BLaER1 (cell line): ENCODE measurements around the gene OBP2B.
"Not testable (repeated sequence)": the region's sequence is repeated elsewhere in the genome, so short reads cannot be mapped to it uniquely, and the experiment has no call there.

Source experiments
- H3K27ac ChIP-seq: shearing (Covaris generic); formaldehyde crosslinking; 2 replicates; pipeline ENCODE4 v1.8.1; 2022
- H3K27me3 ChIP-seq: shearing (Covaris generic); formaldehyde crosslinking; 2 replicates; pipeline ENCODE4 v1.8.1; 2022
- H3K36me3 ChIP-seq: shearing (Covaris generic); formaldehyde crosslinking; 2 replicates; pipeline ENCODE4 v1.8.1; 2022
- H3K4me1 ChIP-seq: shearing (Covaris generic); formaldehyde crosslinking; 2 replicates; pipeline ENCODE4 v1.8.1; 2022
- H3K4me2 ChIP-seq: shearing (Covaris generic); formaldehyde crosslinking; 2 replicates; pipeline ENCODE4 v1.8.1; 2022
- H3K4me3 ChIP-seq: shearing (Covaris generic); formaldehyde crosslinking; 2 replicates; pipeline ENCODE4 v1.8.1; 2022
- H3K9ac ChIP-seq: shearing (Covaris generic); formaldehyde crosslinking; 2 replicates; pipeline ENCODE4 v1.8.1; 2022
- H3K9me3 ChIP-seq: shearing (Covaris generic); formaldehyde crosslinking; 2 replicates; pipeline ENCODE4 v1.8.1; 2022
- H4K20me1 ChIP-seq: shearing (Covaris generic); formaldehyde crosslinking; 2 replicates; pipeline ENCODE4 v1.8.1; 2022
- Cebpa-rat ChIP-seq: shearing (Covaris generic); IDR thresholded peaks from 2 replicates; pipeline ENCODE4 v1.8.1; 2022

Gene OBP2B

GRCh38 chr9:133207021-133207531, 2.0 kb downstream of the OBP2B start:
- Histone ChIP-seq H3K27me3 (no peaks in the 10 kb centered on the region), H4K20me1 (no peaks in the 10 kb centered on the region), H3K4me2 (no peak overlapping the region), H3K9ac (no peak overlapping the region), H3K36me3 (no peaks in the 10 kb centered on the region), H3K4me1 (no peaks in the 10 kb centered on the region), H3K4me3 (no peak overlapping the region), H3K9me3 (peaks cover 11% of the 10 kb centered on the region; the same call in 1 of the 2 replicates), H3K27ac (no peak overlapping the region)
- TF ChIP-seq Cebpa-rat, result no peak

DNA sequence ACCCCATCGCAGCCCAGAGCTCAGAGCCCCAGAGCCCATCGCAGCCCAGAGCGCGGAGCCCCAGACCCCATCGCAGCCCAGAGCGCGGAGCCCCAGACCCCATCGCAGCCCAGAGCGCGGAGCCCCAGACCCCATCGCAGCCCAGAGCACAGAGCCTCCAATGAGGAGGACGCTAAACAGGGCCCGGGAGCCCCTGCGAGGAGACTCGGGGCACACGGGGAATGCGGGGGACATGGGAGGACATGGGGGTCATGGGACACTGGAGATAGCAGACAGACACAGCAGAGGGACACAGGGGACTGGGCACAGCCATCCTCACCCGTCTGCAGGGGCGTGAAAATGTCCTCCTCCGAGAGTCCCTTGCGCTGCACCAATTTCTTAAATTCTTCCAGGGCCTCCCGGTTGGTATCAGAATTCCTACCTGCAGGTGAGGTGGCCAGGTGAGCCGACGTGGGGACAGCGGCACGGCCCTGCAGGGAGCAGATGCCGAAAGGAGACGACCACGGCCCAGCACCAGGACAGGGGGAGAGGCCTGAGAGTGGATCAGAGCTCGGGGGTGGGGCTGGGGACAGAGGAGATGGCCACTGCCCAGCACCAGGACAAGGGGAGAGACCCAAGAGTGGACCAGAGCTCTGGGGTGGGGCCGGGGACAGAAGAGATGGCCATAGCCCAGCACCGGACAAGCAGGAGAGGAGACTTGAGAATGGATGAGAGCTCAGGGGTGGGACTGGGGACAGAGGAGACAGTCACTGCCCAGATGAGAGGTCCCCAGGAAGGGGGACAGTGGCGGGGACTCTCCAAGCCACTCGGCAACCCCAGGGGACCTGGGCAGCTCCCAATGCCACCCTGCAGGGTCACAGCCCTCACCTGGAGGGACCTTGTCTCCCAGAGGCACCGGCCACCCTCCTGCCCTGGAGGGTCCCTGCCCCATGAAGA, 2.8 kb downstream of the OBP2B start:
- TF ChIP-seq Cebpa-rat, result no peak
- Histone ChIP-seq H3K9me3 (peaks cover 5% of the 10 kb centered on the region; the same call in 1 of the 2 replicates), H3K9ac (no peak overlapping the region), H3K36me3 (no peaks in the 10 kb centered on the region), H3K4me3 (no peak overlapping the region), H3K4me1 (no peaks in the 10 kb centered on the region), H4K20me1 (no peaks in the 10 kb centered on the region), H3K27me3 (no peaks in the 10 kb centered on the region), H3K27ac (no peak overlapping the region), H3K4me2 (no peak overlapping the region)

DNA sequence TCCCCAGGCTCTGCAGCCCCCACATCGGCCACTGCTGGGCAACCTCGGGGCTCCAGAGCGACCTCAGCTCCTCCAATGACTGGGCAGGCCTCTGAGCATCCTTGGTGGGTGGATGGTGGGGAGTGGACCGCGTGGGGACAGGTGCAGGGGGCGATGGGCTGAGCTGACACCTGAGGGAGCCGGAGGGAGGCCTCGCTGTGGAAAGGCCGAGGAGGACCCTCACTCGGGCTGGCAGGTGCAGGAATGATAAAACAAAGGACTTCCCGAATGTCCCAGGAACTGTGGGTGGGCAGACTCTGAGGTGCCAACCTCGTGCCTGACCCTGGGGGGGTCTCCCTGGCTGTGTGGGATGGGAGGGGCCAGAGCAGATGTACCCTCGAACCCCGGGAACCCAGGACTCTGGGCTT, 3.6 kb downstream of the OBP2B start:
- H4K20me1 ChIP-seq, H3K4me3 ChIP-seq, H3K27me3 ChIP-seq, H3K27ac ChIP-seq, H3K36me3 ChIP-seq, H3K4me2 ChIP-seq, H3K4me1 ChIP-seq, H3K9me3 ChIP-seq, H3K9ac ChIP-seq: not testable (repeated sequence)

GRCh38 chr9:133204993-133205336, 4.1 kb downstream of the OBP2B start:
- Histone ChIP-seq H3K27ac (no peak overlapping the region), H4K20me1 (no peaks in the 10 kb centered on the region), H3K9ac (no peak overlapping the region), H3K4me3 (no peak overlapping the region), H3K4me1 (no peaks in the 10 kb centered on the region), H3K9me3 (no peaks in the 10 kb centered on the region), H3K36me3 (no peaks in the 10 kb centered on the region), H3K4me2 (no peak overlapping the region), H3K27me3 (no peaks in the 10 kb centered on the region)
- no peak for TF ChIP-seq Cebpa-rat

DNA sequence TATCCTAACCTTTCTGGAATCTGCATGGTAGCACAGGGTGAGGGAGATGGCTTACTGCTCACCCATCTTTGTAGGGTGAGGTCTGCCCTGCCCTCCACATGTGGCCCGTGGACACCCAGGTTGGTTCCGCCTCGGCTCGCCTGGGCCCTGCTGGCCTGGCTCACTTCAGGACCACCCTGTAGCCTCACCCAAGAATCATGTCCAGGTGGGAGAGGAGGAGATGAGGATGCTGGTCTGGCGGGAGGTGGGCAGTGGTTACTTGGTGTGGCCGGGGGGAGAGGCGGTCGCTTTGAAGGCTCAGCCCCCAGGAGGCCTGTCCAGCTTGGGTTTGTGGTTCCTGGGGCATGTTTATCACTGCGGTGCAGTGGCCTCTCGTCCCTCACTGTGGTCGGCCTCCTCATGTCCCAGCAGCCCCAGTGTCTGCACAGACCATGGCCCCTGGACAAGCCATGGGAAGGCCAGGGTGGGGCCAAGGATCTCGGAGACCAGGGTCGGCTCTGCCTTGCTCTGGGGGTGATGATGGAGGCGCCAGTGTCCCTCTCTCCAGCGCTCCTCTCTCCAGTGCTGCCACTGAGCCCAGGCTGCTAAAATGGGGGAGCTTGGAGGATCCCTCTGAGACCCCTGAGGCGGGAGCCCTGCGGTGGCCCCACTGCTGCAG, 4.6 kb downstream of the OBP2B start:
- no peak for TF ChIP-seq Cebpa-rat
- Histone ChIP-seq H3K36me3 (no peaks in the 10 kb centered on the region), H3K27ac (no peak overlapping the region), H3K27me3 (no peaks in the 10 kb centered on the region), H3K4me3 (no peak overlapping the region), H4K20me1 (no peaks in the 10 kb centered on the region), H3K4me1 (0 out of 2 replicates have a peak, but pooled peaks cover 4% of the 10 kb centered on the region), H3K9ac (no peak overlapping the region), H3K4me2 (no peak overlapping the region), H3K9me3 (no peaks in the 10 kb centered on the region)

- no peaks in the 10 kb centered on the region for H3K9me3 ChIP-seq
- H3K36me3 ChIP-seq, result no peaks in the 10 kb centered on the region
- no peak overlapping the region for H3K9ac ChIP-seq
- H3K27ac ChIP-seq, result no peak overlapping the region
- TF ChIP-seq Cebpa-rat, result no peak
- no peak overlapping the region for H3K4me3 ChIP-seq
- no peak overlapping the region for H3K4me2 ChIP-seq
- H3K4me1 ChIP-seq, result peaks cover 10% of the 10 kb centered on the region; the same call in 1 of the 2 replicates
- H3K27me3 ChIP-seq, result no peaks in the 10 kb centered on the region
- H4K20me1 ChIP-seq, result no peaks in the 10 kb centered on the region
Measured at GRCh38 chr9:133203506-133204075, 5.5 kb downstream of the OBP2B start.

DNA sequence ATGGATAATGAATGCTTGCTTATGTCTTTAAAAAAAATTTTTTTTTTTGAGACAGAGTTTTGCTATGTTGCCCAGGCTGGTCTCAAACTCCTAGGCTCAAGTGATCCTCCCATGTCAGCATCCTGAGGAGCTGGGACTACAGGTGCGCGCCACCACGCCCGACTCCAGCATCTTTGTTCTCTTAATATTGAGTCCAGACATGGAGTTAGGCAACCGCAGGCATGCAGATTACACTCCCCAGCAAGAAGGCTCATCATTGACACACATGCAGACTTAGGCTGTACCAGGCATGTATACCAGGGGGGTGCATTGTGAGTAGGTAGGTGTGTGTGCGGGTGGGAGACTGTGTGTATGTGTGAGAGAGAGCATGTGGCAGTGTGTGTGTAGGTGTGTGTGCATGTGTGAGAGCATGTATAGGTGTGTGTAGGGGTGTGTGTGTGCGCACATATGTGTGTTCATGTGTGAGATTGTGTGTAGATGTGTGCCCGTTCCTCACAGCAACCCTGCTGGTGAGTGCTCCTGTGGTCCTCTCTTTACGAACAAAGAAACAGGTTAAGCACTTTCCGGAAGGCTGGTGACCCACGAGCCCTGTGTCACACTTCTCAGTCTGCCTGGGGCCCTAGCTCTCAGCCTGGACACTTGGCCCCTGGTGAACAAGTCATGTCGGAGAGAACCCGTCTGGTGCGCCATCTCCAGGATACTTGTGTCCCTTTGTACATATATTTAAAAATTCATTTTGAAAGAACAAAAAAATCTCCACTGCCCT, 6.2 kb downstream of the OBP2B start:
- H3K36me3 ChIP-seq, result no peaks in the 10 kb centered on the region
- H3K4me2 ChIP-seq, result no peak overlapping the region
- no peaks in the 10 kb centered on the region for H3K27me3 ChIP-seq
- no peak for TF ChIP-seq Cebpa-rat
- no peak overlapping the region for H3K9ac ChIP-seq
- no peaks in the 10 kb centered on the region for H3K9me3 ChIP-seq
- H4K20me1 ChIP-seq, result no peaks in the 10 kb centered on the region
- peaks cover 10% of the 10 kb centered on the region; the same call in 1 of the 2 replicates for H3K4me1 ChIP-seq
- no peak overlapping the region for H3K27ac ChIP-seq
- no peak overlapping the region for H3K4me3 ChIP-seq

DNA sequence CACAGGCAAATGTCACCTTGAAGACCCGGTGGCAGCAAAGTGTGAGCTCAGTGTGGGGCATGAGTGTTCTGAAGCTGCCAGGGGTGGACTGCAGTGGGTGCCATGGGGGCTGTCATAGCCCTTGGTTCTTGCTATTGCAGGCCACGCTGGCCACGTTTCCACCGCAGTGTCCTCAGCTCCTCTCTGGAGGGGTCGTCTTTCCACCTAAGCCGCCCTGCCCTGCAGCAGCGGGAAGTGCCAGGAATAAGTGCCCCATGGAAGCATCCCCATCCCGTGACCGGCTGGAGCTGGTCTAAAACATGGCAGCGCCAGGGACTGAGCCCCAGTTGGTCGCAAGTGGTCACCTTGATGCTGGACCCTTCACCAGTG, 6.9 kb downstream of the OBP2B start:
- no peak for TF ChIP-seq Cebpa-rat
- no peaks in the 10 kb centered on the region for H4K20me1 ChIP-seq
- H3K27ac ChIP-seq, result no peak overlapping the region
- no peak overlapping the region for H3K4me2 ChIP-seq
- H3K9me3 ChIP-seq, result no peaks in the 10 kb centered on the region
- H3K27me3 ChIP-seq, result no peaks in the 10 kb centered on the region
- H3K4me1 ChIP-seq, result peaks cover 10% of the 10 kb centered on the region; the same call in 1 of the 2 replicates
- H3K4me3 ChIP-seq, result no peak overlapping the region
- H3K9ac ChIP-seq, result no peak overlapping the region
- no peaks in the 10 kb centered on the region for H3K36me3 ChIP-seq

DNA sequence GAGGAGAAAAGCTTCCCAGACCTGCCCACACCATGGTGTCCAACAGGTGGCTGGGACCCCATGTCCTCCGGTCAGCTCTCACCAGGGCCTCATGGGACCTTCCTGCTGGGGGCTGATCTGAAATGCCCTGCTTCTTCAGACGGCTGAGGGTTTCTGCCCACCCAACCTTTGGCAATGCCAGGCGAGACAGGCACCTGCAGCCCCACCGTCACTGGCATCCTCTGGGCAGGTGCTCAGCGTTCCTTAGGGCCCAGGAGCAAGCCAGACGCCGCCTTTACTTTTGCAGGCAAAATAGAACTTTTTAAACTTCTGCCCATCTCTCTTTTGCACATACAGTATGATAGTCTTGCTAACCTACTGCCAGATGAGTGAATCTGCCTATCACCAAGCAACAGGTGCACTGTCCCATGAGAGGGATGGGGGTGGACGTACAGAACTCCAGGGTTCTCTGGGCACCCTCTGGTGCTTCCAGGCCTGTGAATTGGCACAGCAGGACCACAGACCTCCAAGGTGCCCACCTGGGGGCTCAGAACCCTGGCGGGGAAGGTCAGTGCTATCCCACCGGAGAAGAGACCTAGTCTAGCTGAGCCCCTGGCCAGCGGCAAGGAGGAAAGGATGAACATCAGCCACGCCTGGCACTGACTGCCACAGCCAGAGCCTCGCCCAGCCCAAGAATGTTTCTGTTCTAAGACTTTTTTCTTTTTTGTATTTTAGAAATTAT, 7.5 kb downstream of the OBP2B start:
- no peaks in the 10 kb centered on the region for H3K36me3 ChIP-seq
- H3K27ac ChIP-seq, result no peak overlapping the region
- peaks cover 10% of the 10 kb centered on the region; the same call in 1 of the 2 replicates for H3K4me1 ChIP-seq
- no peak overlapping the region for H3K4me3 ChIP-seq
- no peaks in the 10 kb centered on the region for H3K27me3 ChIP-seq
- no peak overlapping the region for H3K4me2 ChIP-seq
- no peaks in the 10 kb centered on the region for H4K20me1 ChIP-seq
- no peaks in the 10 kb centered on the region for H3K9me3 ChIP-seq
- TF ChIP-seq Cebpa-rat, result no peak
- H3K9ac ChIP-seq, result no peak overlapping the region
